ENCODE measurements around the gene IGSF23.
"Not testable (repeated sequence)": the region's sequence is repeated elsewhere in the genome, so short reads cannot be mapped to it uniquely, and the experiment has no call there.

Gene IGSF23

GRCh38 chr19:44587963-44588770 lies 25.2 kb upstream of the IGSF23 start:
- no peak for DNase-seq (ENCODE audit: low read depth in 1 of 2, low spot score in 1 of 2)

- no peak for DNase-seq (ENCODE audit: low read depth in 1 of 2, low spot score in 1 of 2)
Measured at GRCh38 chr19:44588771-44589112, 24.6 kb upstream of the IGSF23 start.

GRCh38 chr19:44590245-44591059 lies 22.9 kb upstream of the IGSF23 start:
- no peak for DNase-seq (ENCODE audit: low read depth in 1 of 2, low spot score in 1 of 2)

GRCh38 chr19:44591340-44591993 lies 21.9 kb upstream of the IGSF23 start:
- DNase-seq (ENCODE audit: low read depth in 1 of 2, low spot score in 1 of 2) = not testable (repeated sequence)

GRCh38 chr19:44592451-44592890 lies 20.9 kb upstream of the IGSF23 start:
- DNase-seq (ENCODE audit: low read depth in 1 of 2, low spot score in 1 of 2) = no peak

GRCh38 chr19:44593294-44593693 lies 20.1 kb upstream of the IGSF23 start:
- DNase-seq (ENCODE audit: low read depth in 1 of 2, low spot score in 1 of 2) = no peak

- DNase-seq (ENCODE audit: low read depth in 1 of 2, low spot score in 1 of 2) = not testable (repeated sequence)
Measured at GRCh38 chr19:44593866-44594266, 19.5 kb upstream of the IGSF23 start.

- DNase-seq (ENCODE audit: low read depth in 1 of 2, low spot score in 1 of 2) = no peak
Measured at GRCh38 chr19:44596428-44597130, 16.8 kb upstream of the IGSF23 start.

GRCh38 chr19:44597131-44597491 lies 16.3 kb upstream of the IGSF23 start:
- no peak for DNase-seq (ENCODE audit: low read depth in 1 of 2, low spot score in 1 of 2)

- DNase-seq (ENCODE audit: low read depth in 1 of 2, low spot score in 1 of 2) = no peak
Measured at GRCh38 chr19:44598355-44598754, 15.0 kb upstream of the IGSF23 start.

- DNase-seq (ENCODE audit: low read depth in 1 of 2, low spot score in 1 of 2) = no peak
Measured at GRCh38 chr19:44598880-44599279, 14.5 kb upstream of the IGSF23 start.

- no peak for DNase-seq (ENCODE audit: low read depth in 1 of 2, low spot score in 1 of 2)
Measured at GRCh38 chr19:44600466-44600865, 12.9 kb upstream of the IGSF23 start.

GRCh38 chr19:44602081-44602480 lies 11.3 kb upstream of the IGSF23 start:
- no peak for DNase-seq (ENCODE audit: low read depth in 1 of 2, low spot score in 1 of 2)

- DNase-seq (ENCODE audit: low read depth in 1 of 2, low spot score in 1 of 2) = no peak
Measured at GRCh38 chr19:44603201-44603945, 10.0 kb upstream of the IGSF23 start.

- no peak for DNase-seq (ENCODE audit: low read depth in 1 of 2, low spot score in 1 of 2)
Measured at GRCh38 chr19:44604241-44604640, 9.1 kb upstream of the IGSF23 start.

GRCh38 chr19:44605547-44605946 lies 7.8 kb upstream of the IGSF23 start:
- DNase-seq (ENCODE audit: low read depth in 1 of 2, low spot score in 1 of 2) = no peak

- no peak for DNase-seq (ENCODE audit: low read depth in 1 of 2, low spot score in 1 of 2)
Measured at GRCh38 chr19:44607049-44607448, 6.3 kb upstream of the IGSF23 start.

- no peak for DNase-seq (ENCODE audit: low read depth in 1 of 2, low spot score in 1 of 2)
Measured at GRCh38 chr19:44607917-44608316, 5.4 kb upstream of the IGSF23 start.

- no peak for DNase-seq (ENCODE audit: low read depth in 1 of 2, low spot score in 1 of 2)
Measured at GRCh38 chr19:44608391-44608821, 5.0 kb upstream of the IGSF23 start.

- no peak for DNase-seq (ENCODE audit: low read depth in 1 of 2, low spot score in 1 of 2)
Measured at GRCh38 chr19:44609219-44609618, 4.1 kb upstream of the IGSF23 start.

- DNase-seq (ENCODE audit: low read depth in 1 of 2, low spot score in 1 of 2) = not testable (repeated sequence)
Measured at GRCh38 chr19:44610497-44610896, 2.9 kb upstream of the IGSF23 start.
